HG02610 (cell line): Measurements from ENCODE around the gene IQCB1.
"Not testable (repeated sequence)": the region's sequence is repeated elsewhere in the genome, so short reads cannot be mapped to it uniquely, and the experiment has no call there.

Experiments
- ATAC-seq: cut with Tn5 transposase; IDR thresholded peaks from one replicate; pipeline ENCODE4 v1.9.1; 2021; ENCODE audit warnings: mild to moderate bottlenecking, moderate library complexity; ENCODE audit not compliant: unreplicated experiment

Gene IQCB1

DNA sequence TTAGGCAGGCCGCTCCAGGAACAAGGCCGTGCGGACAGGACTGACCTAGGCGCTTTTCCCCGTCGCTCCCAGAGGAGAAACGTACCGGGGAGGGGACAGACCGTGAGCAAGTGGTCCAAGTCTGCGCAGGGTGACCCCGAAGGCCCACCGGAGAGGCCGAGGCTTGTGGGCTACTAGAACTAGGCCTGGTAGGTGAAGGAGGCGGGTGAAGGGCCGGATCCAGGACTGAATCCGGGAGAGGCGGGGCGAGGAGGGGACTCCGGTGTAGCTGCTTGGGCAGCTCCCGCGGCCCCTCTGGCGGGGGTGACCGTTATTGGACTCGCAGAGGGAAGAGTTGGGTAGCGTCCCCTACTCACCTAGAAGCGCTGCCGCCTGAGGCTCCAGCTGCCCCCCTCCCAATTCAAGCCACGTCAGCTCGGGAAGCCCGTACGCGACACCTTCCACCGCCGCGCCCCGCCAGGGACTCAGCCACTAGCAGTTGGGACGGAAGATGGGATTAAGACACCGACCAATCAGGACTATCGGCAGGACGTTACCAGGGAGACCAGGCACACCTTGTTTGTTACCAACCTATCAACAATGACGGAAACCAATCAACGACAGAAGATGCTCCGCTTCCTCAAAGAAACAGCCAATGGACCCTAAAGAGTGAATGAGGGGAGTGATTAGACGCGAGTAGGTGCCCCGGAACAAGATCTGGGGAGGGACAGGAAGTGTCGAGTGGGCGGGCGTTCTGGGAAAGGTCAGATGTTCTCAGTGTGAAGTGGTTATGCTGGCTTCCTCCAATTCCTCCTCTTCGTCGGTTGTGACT lies 85.4 kb downstream of the IQCB1 start, which contains the start of gene GOLGB1:
Gene GOLGB1, minus strand, starts transcription at position 466 of the 811 bp plus-strand sequence. CDS start 18,770 bp downstream, outside the sequence.
- ATAC-seq, result peak; percentile 98

DNA sequence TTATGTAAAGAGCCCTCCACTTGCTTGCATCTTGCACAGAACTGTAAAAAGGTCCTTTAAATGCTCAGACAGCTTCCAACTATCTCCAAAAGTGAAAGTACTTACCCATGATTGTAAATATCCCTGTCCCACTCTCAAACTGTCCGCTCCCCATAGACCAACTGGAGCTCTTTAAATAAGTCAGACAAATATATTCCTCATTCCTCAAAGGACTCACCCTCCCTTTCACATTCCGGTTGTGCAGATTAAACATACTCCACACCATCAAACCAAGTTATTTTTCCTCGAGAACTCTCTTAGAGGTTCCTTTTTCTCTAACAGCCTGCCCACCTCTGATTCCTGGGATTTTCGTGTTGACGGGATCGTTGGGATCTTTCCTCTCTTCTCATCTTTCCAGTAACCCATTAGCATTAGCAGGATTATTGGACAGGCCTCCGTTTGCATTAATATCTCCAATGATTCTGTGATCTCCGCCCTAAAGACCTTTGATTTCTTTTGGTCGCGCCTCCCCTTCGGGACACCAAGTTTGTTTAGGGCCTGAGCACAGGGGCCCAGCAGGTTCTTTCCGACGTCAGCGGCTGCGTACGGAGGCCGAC lies 86.1 kb downstream of the IQCB1 start:
- ATAC-seq, result peak; percentile 23

DNA sequence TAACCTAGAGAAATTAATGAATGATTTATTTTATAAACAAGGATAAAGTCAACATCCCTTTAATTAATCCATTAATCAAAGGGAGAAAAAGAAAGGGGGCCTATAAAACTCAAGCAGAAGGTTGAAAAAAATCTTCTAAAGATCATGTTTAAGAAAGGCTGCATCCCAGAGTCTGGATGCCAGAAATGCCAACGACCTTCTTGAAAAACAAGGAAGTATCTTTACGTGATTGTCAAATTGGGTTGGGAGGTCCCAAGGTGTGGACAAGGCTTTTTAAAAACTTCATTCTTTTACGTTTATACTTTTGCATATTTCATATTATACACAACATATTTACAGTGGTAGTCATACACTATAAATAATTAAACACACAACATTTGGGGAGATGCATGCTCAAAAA lies 86.9 kb downstream of the IQCB1 start:
- ATAC-seq, result no peak

DNA sequence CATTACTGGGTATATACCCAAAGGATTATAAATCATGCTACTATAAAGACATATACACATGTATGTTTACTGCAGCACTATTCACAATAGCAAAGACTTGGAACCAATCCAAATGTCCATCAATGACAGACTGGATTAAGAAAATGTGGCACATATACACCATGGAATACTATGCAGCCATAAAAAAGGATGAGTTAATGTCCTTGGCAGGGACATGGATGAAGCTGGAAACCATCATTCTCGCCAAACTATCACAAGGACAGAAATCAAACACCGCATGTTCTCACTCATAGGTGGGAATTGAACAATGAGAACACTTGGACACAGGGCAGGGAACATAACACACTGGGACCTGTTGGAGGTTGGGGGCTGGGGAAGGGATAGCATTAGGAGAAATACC lies 91.8 kb downstream of the IQCB1 start:
- not testable (repeated sequence) for ATAC-seq

DNA sequence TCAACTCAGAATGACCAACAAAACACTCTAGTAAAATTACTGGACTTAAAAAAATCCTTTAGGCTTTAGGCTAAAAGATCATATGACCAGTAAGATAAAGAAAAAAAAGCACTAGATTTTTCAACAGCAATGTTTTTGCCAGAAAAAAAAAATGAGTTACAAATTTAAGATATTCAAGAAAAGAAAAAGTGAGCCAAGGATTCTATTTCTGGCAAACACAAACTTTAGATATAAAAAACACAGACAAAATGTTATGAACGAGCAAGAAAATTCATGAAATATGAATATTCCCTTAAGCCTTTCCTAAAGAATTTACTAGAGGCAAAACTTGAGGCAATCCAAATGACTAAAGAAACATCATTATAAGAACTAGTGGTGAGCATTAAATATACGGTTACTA lies 94.0 kb downstream of the IQCB1 start:
- no peak for ATAC-seq

DNA sequence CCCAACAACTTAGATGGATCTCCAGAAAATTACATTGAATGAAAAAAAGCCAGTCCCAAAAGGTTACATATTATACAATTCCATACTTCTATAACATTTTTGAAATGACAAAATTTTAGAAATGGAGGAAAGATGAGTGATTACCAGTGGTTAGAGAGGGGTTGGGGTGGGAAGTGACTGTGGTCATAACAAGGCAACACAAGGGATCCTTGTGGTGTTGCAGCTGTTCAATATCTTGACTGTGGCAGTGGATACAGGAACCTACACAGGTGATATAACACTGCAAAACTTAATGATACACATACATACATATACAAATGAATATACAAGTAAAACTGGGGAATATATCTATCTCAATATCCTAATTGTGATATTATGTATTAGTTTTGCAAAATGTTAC lies 95.0 kb downstream of the IQCB1 start:
- no peak for ATAC-seq

DNA sequence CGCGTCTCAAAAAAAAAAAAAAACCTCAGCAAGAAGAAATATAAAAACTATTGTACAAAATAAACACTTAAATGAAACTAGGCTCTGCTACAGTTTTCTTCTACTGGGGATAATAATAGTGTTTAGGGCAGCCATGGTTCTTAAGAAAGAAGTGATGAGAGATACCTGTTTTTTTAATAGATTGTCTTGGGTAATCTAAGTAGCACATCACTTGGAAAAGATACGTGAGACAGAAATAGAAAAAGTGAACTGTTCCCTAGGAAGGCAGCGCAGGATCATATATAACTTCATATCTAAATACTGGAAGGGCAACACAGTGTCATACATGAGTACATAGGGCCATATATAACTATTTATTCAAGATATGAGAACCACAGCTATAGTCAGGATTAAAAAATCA lies 97.2 kb downstream of the IQCB1 start:
- ATAC-seq, result no peak

DNA sequence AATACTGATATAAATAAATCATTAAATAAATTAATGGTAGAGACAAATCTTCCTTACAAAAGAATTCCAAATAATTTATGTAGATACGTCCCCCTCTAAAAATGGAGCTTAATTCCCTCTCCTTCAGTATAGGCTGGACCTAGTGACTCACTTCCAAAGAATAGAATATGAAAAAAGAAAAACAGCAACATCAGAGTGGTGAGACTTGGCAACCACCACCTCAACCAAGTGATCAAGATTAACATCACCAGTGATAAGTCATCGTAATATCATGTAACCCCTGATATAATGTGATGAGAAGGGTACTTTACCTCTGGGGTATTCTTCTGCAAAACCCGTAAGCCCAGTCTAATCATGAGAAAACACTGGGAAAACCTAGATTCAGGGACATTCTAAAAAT lies 98.7 kb downstream of the IQCB1 start:
- ATAC-seq, result no peak

- ATAC-seq, result peak; percentile 97
Measured at GRCh38 chr3:121735047-121735696, 99.7 kb downstream of the IQCB1 start.

DNA sequence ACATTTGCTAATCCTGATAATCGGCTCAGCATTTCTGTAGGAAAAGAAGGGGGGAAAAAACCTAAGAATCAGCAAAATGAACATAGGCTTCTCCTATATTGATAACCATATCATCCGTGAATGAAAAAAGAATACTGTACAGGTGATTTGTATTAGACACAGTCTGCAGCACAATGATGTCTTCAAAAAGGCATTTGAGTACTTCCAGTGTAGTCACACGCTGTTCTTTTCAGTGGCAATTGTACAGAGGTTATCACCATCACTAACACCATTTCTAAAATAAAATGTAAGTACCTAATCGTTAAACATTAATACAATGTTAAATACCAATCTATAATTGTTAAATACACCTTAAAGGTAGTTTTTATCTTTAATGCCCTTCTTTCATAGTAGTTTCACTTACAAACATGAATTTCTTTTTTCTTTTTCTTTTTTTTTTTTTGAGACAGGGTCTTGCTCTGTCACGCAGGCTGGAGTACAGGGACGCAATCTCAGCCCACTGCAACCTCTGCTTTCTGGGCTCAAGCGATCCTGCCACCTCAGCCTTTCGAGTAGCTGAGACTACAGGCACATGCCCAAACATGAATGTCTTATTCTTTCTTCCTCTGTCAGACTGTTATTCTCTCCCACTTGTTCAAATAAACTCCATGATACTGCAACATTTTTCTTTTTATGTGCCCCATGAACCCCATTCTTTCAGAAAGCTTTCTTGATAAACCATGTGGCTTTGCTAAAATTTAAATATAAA lies 103.7 kb downstream of the IQCB1 start:
- ATAC-seq, result no peak

- ATAC-seq, result peak; percentile 94
Measured at GRCh38 chr3:121724130-121724529, 110.7 kb downstream of the IQCB1 start.

GRCh38 chr3:121723485-121723884 lies 111.4 kb downstream of the IQCB1 start:
- ATAC-seq, result no peak

- ATAC-seq, result no peak
Measured at GRCh38 chr3:121722411-121722810, 112.4 kb downstream of the IQCB1 start.

GRCh38 chr3:121720163-121720562 lies 114.7 kb downstream of the IQCB1 start:
- no peak for ATAC-seq
